PC-3 (cell line): Measurements from ENCODE around the gene PKD1L1. TPM values are rescaled to one million over a fixed set of nuclear protein-coding genes. Genes with fewer than 3 reads are reported as not detected.

Experiments
- ATAC-seq: fragments of 200-7000 bp; cut with Tn5 transposase; 2 replicates; pipeline ENCODE4 v1.9.1; 2020; ENCODE audit warnings: mild to moderate bottlenecking, moderate library complexity
- BruUV-seq: library from RNA; stranded (reverse); fragments of 400-500 nt; replicated peaks from 2 replicates; lab custom pipeline; 2021; lab: Mats Ljungman, UMichigan
- CTCF ChIA-PET: fragments of 300-600 bp; sonication (Branson Sonifier 250); formaldehyde crosslinking; loops from one replicate; lab custom pipeline; 2022; ENCODE audit warnings: antibody characterized with exemption; lab: Charles Lee
- POLR2A ChIA-PET: fragments of 300-600 bp; sonication (Branson Sonifier 250); formaldehyde crosslinking; loops from one replicate; lab custom pipeline; 2022; ENCODE audit warnings: antibody characterized with exemption; ENCODE audit not compliant: unreplicated experiment; lab: Charles Lee
- DNase-seq: peaks from one replicate; pipeline ENCODE4 v3.0.0-alpha.2; 2015
- H2AFZ ChIP-seq: fragments of 300-600 bp; sonication (generic); 2 replicates; pipeline ENCODE4 v1.6.0; 2016; ENCODE audit warnings: antibody characterized with exemption, low read length
- H3F3A ChIP-seq: fragments of 300-600 bp; sonication (generic); one replicate; pipeline ENCODE4 v1.6.0; 2017; ENCODE audit warnings: antibody characterized with exemption, low read length, control low read depth, mild to moderate bottlenecking; ENCODE audit not compliant: unreplicated experiment
- H3K27ac ChIP-seq: fragments of 300-600 bp; sonication (generic); 2 replicates; pipeline ENCODE4 v1.5.1; 2016; ENCODE audit warnings: mild to moderate bottlenecking, low read length
- H3K27me3 ChIP-seq: fragments of 300-600 bp; sonication (generic); 2 replicates; pipeline ENCODE4 v1.6.1; 2016; ENCODE audit warnings: low read length, mixed read lengths
- H3K36me3 ChIP-seq: fragments of 300-600 bp; sonication (generic); 2 replicates; pipeline ENCODE4 v1.6.1; 2016; ENCODE audit warnings: low read depth, mixed run types, low read length, mixed read lengths
- H3K4me1 ChIP-seq: fragments of 300-600 bp; sonication (generic); 2 replicates; pipeline ENCODE4 v1.5.1; 2016; ENCODE audit warnings: low read length; ENCODE audit not compliant: insufficient read depth
- H3K4me2 ChIP-seq: fragments of 300-600 bp; sonication (generic); 2 replicates; pipeline ENCODE4 v1.6.0; 2016; ENCODE audit warnings: low read length
- H3K4me3 ChIP-seq: fragments of 300-600 bp; sonication (generic); 2 replicates; pipeline ENCODE4 v1.5.1; 2016; ENCODE audit warnings: mild to moderate bottlenecking, low read length, mixed read lengths
- H3K79me2 ChIP-seq: fragments of 300-600 bp; sonication (generic); 2 replicates; pipeline ENCODE4 v1.6.1; 2017; ENCODE audit warnings: low read length, mixed read lengths
- H3K9ac ChIP-seq: fragments of 300-600 bp; sonication (generic); 2 replicates; pipeline ENCODE4 v1.6.0; 2016; ENCODE audit warnings: mild to moderate bottlenecking, low read length
- H3K9me2 ChIP-seq: fragments of 300-600 bp; sonication (generic); replicated peaks from 2 replicates; pipeline ENCODE4 v1.6.1; 2016; ENCODE audit warnings: mixed run types, low read length, mixed read lengths
- H3K9me3 ChIP-seq: fragments of 300-600 bp; sonication (generic); 2 replicates; pipeline ENCODE4 v1.6.1; 2016; ENCODE audit warnings: low read length, mixed read lengths
- H4K20me1 ChIP-seq: fragments of 300-600 bp; sonication (generic); 2 replicates; pipeline ENCODE4 v1.6.1; 2016; ENCODE audit warnings: low read length, mixed read lengths
- EZH2 ChIP-seq: fragments of 300-600 bp; sonication (generic); IDR thresholded peaks from one replicate; pipeline ENCODE4 v1.6.1; 2017; ENCODE audit warnings: antibody characterized with exemption, mild to moderate bottlenecking, low read length; ENCODE audit not compliant: unreplicated experiment
- EZH2phosphoT487 ChIP-seq: fragments of 300-600 bp; sonication (generic); IDR thresholded peaks from 2 replicates; pipeline ENCODE4 v1.6.1; 2018; ENCODE audit warnings: mild to moderate bottlenecking, antibody characterized with exemption, low read length, borderline replicate concordance
- intact Hi-C: fragments of 100-400 bp; cut with micrococcal nuclease; formaldehyde crosslinking; loops from 2 replicates; pipeline ENCODE4 v1.9.0; 2023
- total RNA-seq: library from RNA; depleted of rRNA; stranded (reverse); fragments of >200 nt; gene quantifications from 2 replicates; pipeline ENCODE4 v1.2.3, GENCODE V29; 2014
- TF ChIP-seq, protein P1 (sequence below): fragments of 300-600 bp; sonication (generic); conservative IDR thresholded peaks from 2 replicates; pipeline ENCODE4 v1.5.1; 2017; ENCODE audit warnings: antibody characterized with exemption, low read depth, mild to moderate bottlenecking, low read length

The PKD1L1 gene
- total RNA-seq, 1 experiment from 2014 or later = 0.04 TPM

DNA sequence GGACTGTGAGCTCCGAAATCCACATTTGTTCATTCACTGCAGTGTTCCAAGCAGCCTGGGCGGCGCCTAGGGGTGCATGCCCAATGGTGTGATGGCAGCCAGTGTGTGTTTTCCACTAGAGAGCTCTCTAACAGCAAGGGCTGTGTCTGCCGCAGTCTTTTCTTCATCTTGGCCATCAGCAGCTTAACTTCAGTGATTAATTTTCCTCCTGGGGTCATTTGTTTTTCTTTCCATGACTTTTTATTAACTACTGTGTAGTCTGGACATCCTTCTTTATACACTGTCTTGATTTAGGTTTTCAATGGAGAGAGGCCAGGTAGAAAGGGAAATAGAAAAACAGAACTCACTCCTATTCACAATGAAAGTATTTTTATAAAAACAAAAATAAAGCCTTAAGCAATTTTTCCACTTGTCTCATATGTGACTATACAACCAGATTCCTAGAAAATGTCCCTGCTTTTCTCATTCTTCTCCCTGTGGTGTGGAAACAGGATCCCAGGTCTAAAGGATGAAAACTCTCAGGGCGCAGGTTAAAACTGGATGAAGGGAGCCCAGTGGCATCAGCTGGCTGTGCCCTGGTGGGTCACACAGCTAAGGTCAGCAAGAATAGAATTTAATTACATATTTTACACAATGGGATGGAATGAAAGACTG lies 176.8 kb downstream of the PKD1L1 start:
- BruUV-seq = no TSS peak
- no peaks in the 10 kb centered on the region for H3F3A ChIP-seq
- H2AFZ ChIP-seq = no peak overlapping the region
- no peak overlapping the region for H3K4me3 ChIP-seq
- DNase-seq (no peak), ATAC-seq (no peak)
- H3K27ac ChIP-seq = no peak overlapping the region
- no peaks in the 10 kb centered on the region for H3K36me3 ChIP-seq
- no peaks in the 10 kb centered on the region for H3K9me3 ChIP-seq
- H3K27me3 ChIP-seq = no peaks in the 10 kb centered on the region
- no peaks in the 10 kb centered on the region for H4K20me1 ChIP-seq
- H3K79me2 ChIP-seq = no peaks in the 10 kb centered on the region
- H3K4me1 ChIP-seq = peaks cover 19% of the 10 kb centered on the region; the same call in 1 of the 2 replicates
- POLR2A ChIA-PET = no interaction called here
- no peak overlapping the region for H3K4me2 ChIP-seq
- intact Hi-C loops = no loop called here
- CTCF ChIA-PET = no interaction called here
- H3K9me2 ChIP-seq = no peaks in the 10 kb centered on the region
- TF ChIP-seq EZH2 = no peak
- TF ChIP-seq, protein P1, sequence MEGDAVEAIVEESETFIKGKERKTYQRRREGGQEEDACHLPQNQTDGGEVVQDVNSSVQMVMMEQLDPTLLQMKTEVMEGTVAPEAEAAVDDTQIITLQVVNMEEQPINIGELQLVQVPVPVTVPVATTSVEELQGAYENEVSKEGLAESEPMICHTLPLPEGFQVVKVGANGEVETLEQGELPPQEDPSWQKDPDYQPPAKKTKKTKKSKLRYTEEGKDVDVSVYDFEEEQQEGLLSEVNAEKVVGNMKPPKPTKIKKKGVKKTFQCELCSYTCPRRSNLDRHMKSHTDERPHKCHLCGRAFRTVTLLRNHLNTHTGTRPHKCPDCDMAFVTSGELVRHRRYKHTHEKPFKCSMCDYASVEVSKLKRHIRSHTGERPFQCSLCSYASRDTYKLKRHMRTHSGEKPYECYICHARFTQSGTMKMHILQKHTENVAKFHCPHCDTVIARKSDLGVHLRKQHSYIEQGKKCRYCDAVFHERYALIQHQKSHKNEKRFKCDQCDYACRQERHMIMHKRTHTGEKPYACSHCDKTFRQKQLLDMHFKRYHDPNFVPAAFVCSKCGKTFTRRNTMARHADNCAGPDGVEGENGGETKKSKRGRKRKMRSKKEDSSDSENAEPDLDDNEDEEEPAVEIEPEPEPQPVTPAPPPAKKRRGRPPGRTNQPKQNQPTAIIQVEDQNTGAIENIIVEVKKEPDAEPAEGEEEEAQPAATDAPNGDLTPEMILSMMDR = no peak
- no peak for TF ChIP-seq EZH2phosphoT487
- no peak overlapping the region for H3K9ac ChIP-seq

DNA sequence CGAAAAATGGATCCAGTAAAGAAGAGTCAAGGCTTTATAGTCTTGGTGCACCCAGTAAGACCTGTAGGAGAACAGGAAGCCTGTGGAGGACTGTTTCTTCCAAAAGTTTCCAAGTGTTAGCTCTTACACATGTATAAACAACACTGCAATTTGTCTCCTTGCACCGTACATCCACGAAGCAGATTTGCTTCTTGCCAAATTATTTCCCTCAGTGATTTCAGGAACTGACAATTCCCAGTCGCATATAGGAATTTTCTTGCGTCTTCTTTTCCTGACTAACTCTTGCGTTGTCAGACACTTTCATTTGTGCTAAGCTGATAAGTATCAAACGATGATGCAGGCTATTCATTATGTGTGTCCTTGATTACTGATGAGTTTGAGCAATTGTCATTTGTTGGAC lies 182.1 kb downstream of the PKD1L1 start:
- POLR2A ChIA-PET = interaction anchor here (0.6 kb wide), 1 partner anchor 214 kb away, joined by 3 read pairs; no protein-coding TSS in a partner anchor
- TF ChIP-seq, protein P1 = no peak
- no peak for TF ChIP-seq EZH2phosphoT487
- no peak for TF ChIP-seq EZH2
- Histone ChIP-seq H3F3A (no peaks in the 10 kb centered on the region), H3K4me2 (no peak overlapping the region), H3K9me2 (no peaks in the 10 kb centered on the region), H3K4me1 (peaks cover 30% of the 10 kb centered on the region), H4K20me1 (no peaks in the 10 kb centered on the region), H3K79me2 (no peaks in the 10 kb centered on the region), H3K9me3 (no peaks in the 10 kb centered on the region), H3K27ac (no peak overlapping the region), H2AFZ (no peak overlapping the region), H3K36me3 (no peaks in the 10 kb centered on the region), H3K9ac (no peak overlapping the region), H3K27me3 (no peaks in the 10 kb centered on the region), H3K4me3 (no peak overlapping the region)
- no peak for ATAC-seq
- intact Hi-C loops = no loop called here
- DNase-seq = no peak
- no TSS peak for BruUV-seq
- CTCF ChIA-PET = no interaction called here

DNA sequence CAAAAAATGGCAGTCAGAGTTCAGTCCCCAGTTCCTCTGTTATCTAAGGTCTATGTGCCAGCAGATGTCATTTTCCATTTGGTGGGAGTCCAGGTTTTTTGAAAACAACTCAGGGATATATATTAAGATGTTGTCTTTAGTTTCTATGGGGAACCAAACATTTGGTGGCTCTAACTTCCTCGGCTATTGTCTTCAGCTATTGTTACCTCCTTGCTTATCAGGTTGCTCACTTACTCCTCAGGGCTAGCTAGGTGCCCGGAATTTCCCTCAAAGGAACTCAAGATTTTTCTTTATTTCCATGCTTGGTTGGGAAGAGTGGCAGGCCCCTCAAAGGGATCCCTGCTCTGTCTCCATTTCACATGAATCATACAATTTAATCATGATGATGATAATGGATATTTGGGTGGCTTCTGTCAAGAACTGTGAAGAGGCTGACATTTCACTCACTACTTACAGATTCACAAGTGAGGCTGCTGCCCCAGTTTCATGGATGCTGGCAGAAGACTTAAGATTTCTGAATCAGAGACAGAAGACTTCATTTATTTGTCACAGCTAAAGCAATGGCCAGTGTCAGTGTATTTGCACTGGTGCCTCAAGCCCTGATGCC lies 182.8 kb downstream of the PKD1L1 start:
- H2AFZ ChIP-seq = no peak overlapping the region
- TF ChIP-seq, protein P1 = no peak
- no peak for TF ChIP-seq EZH2
- no peaks in the 10 kb centered on the region for H3K9me2 ChIP-seq
- peaks cover 30% of the 10 kb centered on the region for H3K4me1 ChIP-seq
- no peaks in the 10 kb centered on the region for H3K9me3 ChIP-seq
- no peaks in the 10 kb centered on the region for H3F3A ChIP-seq
- ATAC-seq = no peak
- intact Hi-C loops = no loop called here
- H4K20me1 ChIP-seq = no peaks in the 10 kb centered on the region
- no peaks in the 10 kb centered on the region for H3K36me3 ChIP-seq
- no TSS peak for BruUV-seq
- no peaks in the 10 kb centered on the region for H3K27me3 ChIP-seq
- H3K4me2 ChIP-seq = no peak overlapping the region
- no peak for DNase-seq
- H3K27ac ChIP-seq = no peak overlapping the region
- no peaks in the 10 kb centered on the region for H3K79me2 ChIP-seq
- H3K4me3 ChIP-seq = no peak overlapping the region
- ChIA-PET POLR2A (interaction anchor here (0.6 kb wide), 1 partner anchor 101 kb away, joined by 4 read pairs; no protein-coding TSS in a partner anchor), CTCF (no interaction called here)
- no peak overlapping the region for H3K9ac ChIP-seq
